ENCODE measurements around the gene COX7A2.
A peak's percentile ranks its signal among the peaks of the same experiment; 100 is the strongest.

COX7A2 gene

DNA sequence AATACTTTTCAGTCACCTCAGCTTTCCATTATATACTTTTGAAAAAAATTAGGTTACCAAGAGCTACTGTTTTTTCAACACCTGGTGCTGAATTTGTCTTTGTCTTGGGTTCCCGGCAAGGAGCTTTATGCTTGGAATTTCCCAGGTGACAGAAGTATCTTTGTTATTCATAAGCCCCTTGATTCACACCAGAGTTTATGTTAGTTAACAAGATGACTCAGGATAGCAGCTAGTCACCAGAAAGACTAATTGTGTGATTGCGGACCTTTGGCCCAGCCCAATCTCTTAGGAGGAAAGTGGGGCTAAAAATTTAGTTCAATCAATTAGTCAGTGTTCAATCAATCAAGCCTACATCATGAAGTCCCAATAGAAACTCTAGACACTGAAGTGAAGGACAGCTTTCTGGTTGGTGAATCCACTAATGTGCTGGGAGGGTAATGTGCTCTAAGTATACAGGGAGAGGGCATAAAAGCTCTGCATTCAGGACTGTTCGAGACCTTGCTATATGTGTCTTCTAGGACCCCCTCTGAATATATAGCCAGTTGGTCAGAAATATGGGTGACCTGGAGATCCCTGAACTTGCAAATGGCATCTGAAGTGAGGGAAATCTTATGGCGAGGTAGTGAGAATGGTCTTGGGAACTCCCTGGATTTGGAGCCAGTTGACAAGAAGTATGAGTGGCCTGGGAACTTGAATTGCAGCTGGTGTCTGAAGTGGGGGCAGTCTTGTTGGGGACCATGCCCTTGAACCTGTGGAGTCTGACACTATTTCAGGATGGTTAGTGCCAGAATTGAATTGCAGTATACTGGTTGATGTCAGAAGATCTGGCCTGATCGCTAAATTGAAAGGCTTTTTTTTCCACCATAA, 24.8 kb upstream of the COX7A2 start:
- DNase-seq = peak; percentile 60

DNA sequence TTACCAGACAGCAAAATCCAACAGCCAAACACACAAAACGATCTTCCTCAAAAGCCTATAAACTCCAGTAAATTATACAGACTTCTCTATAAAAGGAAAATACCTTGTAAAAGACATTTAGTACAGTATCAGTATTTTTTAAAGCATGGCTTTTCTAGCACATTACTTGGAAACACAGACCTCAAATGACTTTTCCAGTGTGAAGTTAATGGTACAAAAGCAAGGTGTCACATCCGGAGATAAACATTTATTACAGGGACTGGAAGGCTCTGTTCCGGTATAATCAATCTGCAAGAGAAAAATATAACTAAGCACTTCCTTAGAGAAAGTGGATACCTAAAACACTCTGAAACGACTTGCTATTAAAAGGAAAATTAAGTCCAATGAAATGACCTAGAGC, 23.9 kb upstream of the COX7A2 start:
- DNase-seq = no peak

DNA sequence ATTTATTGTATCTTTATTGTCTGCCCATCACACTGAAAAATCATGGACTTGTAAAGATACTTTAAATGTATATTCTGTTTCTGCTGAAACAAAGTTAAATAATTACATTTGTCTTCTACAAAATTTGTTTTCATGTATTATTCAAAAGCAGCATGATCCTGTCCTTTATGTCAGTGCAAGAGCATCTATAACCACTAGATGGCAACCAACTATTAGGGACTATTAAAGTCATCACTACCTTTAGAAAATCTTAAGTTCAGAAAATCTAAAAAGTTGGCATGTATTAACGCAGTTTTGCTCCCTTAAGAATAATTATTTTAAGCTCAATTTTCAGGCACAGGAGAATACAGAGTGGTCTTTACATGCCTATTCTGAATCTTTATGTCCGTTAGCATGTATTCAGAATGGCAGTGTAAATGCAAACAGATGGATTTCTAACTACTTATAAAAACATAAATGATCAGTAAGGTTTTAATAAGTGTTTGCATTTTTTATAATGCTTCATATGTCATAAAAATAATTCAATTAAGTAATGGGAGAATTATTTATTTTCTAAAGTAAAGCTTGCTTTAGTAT, 23.2 kb upstream of the COX7A2 start:
- peak; percentile 66 for DNase-seq

DNA sequence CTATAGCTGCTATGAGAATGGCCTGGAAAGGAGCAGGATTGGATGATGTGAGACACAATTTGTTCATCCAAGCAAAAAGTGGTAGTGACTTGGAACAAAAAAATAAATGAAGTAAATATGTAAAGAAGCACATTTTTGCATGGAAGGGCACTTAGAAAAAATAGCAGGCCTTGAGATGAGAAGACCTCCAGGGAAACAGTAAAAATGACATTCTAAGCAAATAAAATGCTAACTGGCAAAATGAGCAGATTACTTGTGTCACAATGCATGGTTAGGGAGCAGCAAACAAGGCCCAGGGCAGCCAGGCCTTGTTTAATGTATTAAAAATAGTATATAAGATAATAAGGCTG, 19.8 kb upstream of the COX7A2 start:
- DNase-seq = no peak

DNA sequence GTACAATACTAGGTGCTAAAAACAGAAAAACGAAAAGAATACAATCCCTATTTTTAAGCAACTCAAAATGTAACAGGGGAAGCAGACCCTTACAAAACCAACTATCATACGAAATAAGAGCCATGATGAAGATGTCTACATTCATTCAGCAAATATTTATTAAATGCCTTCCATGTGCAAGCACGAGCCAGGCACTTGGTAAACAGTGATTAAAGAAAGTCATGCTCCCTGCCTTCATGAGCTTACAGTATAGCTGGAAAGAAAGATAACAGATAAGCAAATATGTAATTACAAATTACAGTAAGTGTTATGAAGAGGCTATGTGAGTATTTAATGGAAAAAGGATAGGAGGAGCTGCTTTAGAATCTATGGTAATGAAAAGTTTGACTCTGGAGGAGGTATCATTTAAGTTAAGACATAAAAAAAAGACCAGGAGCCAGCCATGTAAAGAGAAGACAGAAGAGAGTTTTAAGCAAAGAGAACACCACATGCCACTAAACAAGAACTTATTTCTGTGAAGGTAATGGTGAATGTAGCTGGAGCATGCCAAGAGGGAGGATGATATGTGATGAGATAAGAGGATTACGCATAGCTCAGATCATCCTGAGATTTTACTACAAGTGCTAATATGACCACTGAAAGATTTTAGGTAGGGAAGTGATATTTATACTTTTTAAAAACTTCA, 19.3 kb upstream of the COX7A2 start:
- DNase-seq = no peak

DNA sequence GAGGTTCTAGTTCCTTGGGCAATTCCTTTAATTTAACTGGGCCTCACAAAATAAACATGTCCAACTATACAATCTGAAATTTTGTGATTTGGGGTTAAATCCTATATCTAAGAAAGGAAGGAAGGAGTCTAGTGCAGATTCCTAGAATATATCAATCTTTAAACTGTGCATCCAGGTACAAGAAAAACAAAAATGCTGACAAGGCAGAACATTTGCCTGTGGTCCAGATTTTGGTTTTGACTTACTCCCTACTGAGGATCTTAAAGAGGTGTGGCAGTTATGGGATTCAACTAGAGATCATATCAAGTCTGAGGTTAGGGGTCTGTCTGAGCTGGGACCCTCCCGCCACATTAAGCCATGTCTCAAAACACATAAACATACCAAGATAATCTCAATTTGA, 17.7 kb upstream of the COX7A2 start:
- DNase-seq = no peak

DNA sequence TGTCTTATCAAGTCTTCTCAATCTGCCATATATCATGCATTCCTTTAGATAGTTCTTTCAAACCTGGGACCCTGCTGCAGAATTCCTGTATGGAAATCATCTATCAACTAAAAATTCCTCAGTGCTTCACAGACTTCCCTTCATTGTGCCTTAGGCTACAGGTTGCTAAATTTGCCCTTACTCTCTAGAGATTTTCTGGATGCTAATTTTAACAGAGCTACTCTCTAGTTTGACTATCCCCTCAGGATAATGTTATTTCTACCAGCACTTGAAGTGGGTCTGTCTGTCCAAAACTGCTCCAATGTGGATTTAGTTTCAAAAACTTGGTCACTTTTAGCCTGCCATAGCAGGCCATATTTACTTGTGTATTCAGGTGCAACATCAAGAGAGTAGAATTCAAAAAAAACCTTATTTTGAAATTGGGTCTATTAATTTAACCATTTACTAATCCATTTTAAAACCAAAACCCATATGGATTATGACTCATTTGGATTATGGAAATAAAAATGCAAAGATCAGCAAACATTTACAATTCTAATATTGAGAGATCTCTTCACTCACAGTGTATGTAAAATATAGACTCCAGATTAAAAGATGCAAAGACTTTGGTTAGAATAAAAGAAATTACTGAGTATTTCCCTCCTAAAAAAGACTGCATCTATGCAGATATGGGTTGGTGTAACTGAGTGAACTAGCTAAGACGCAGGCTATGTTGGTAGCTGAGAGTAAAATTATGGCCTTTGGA, 13.9 kb upstream of the COX7A2 start:
- no peak for DNase-seq

DNA sequence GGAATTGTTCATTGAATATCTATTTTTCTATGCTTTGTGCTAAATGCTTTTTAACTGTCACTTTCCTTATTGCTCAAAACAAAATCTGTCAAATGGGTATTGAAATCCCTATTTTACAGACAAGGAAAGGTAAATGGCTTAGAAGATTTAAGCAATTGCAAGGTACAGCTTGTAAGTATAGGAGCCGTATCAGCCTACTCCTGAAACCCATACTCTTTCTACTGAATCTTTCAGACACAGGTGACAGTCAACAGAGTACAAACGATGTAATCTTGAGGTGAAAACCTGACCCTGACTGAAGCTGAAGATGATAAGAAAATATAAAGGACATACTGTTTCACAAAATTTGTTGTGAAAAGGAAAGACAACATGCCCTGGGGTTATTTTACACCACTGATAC, 7.0 kb upstream of the COX7A2 start:
- DNase-seq = no peak

DNA sequence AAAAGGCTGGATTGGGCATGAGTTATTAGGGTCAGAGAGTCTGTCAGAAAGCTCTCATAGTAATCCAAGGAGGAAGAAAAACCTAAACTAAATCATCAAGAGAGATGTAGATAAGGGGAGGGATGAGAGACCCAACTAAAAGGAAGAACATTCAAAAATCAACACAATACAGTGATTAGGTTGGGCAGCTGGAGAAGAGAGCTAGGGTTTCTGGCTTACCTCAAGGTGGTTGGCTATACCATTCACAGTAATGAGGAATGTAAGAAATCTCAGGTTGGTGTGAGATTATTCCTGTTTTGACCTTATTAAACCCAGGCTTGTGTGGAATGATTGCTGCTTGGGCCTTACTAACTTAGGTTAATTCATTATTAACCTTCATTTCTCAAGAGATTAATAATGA, 6.2 kb upstream of the COX7A2 start:
- DNase-seq = no peak

DNA sequence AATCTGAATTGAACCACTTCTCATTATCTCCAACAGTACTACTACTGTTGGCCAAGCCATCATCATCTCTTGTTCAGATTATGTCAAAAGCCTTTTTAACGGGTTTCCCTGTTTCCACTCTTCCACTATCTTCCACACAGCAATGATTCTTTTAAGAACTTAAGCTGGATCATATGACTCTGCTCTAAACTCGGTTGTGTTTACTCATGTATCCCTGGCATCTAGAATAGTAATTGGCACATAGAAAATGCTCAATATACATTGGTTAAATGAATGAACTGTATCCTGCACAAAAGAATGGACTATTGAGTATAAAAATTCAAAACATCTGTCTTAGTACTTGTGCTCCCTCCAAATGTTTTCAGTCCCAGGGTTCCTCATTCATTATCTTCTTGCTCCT, 2.8 kb upstream of the COX7A2 start:
- DNase-seq = no peak

DNA sequence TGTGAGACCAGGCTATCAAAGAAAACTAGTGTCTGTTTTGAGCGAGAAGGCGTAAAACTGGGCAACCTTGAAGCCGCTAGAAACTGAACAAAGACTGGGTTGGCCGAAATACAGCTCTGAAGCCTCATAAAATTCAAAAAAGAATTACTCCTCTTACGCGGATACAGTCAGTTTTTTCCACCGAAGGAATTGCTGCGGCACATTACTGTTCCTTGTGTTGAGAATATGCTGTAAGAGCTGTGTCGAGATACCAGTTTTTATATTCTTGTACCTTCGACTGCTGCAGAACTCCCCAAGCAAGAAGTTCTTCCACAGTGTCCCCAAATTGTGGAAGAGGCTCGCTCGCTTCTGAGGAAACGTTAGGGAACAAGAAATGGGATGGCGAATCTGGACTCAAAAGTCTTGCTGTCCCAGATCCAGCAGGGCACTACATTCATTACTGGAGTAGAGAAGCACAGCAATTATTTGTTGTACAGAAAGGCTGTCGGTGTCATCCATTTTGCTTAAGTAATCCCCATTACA, 523 bp upstream of the COX7A2 start:
- peak; percentile 55 for DNase-seq

DNA sequence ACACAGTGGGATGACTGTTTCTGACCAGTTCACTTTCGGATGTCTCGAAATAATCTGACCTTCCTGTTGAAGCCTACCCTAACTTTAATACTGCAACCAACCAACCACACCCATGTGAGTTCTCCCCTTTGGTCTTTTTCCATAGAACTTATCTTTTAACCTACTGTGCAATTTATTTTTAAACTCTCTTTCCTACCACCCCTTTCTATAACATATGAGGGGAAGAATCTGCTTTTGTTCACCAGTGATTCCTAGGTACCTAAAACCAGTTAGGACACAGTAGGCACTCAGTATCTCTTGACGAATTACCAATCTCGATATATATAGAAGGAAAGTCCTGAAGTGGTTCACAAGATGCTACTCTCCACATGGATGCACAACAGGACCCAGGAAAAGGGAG, 7.0 kb downstream of the COX7A2 start:
- no peak for DNase-seq

DNA sequence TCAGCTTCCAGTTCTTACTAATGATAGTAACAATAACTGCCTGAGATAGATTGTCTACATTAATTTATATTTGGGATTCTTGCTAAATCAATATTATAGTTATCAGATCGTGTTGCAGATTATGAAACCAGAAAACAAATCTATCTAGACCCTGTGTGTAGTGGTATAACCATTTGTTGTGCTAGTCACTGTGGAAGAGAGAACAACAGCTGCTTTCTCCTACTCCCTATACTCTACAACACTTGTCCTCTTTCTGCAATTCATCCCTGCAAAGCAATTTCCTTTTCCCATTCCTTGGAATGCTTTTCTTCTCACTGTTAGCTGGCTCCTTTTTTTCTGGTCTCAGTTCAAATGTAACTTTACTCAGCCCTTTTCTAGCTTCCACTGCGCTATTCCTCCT, 8.3 kb downstream of the COX7A2 start:
- no peak for DNase-seq

DNA sequence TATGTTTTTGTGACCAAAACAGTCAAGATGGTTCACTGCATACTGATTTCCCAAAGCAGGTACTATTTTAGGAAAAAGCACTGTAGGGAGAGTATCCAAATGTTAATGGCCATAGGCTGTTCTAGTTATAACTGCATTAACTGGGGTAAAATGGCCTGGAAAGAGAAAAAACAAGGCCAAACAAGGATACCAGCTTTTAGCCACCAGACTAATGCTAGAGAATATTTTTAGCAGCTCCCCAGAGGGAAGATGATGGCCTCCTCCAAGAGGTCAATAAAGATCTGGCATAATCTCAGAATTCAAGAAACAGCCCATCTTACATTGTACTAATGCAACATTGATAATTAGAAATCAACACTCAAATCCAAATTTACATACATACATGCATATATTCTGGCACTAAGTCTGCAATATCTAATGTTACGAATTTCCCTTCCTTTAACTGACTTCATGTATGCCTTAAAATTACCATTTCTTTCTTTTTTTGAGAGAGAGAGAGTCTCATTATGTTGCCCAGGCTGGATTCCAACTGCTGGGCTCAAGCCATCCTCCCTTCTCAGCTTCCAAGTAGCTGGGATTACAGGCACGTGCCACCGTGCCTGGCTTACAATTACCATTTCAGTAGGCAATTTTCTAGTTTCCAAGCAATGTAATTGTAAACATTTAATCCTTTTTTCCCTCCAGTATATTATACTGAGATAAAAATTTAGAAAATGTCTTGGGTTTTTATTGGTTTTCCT, 9.3 kb downstream of the COX7A2 start:
- no peak for DNase-seq

DNA sequence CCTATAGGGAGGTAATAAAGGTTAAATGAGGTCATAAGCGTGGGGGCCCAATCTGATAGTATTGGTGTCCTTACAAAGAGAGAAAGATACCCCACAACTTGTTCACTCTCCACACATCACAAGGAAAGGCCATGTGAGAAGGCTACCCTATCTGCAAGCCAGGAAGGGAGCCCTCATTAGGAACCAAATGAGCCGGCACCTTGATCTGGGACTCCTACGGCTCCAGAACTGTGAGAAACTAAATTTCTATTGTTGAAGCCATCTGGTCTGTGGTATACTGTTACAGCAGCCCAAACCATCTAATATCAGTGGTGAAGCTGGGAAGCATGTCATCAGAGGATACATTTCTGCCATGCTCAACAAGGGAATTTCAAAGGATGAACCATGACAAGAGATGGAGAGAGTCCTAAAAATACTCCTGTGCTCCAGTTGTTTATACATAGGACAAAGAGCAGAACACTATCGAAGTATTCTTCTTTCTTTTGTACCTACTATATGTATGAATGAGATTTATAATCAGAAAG, 10.4 kb downstream of the COX7A2 start:
- peak; percentile 28 for DNase-seq

DNA sequence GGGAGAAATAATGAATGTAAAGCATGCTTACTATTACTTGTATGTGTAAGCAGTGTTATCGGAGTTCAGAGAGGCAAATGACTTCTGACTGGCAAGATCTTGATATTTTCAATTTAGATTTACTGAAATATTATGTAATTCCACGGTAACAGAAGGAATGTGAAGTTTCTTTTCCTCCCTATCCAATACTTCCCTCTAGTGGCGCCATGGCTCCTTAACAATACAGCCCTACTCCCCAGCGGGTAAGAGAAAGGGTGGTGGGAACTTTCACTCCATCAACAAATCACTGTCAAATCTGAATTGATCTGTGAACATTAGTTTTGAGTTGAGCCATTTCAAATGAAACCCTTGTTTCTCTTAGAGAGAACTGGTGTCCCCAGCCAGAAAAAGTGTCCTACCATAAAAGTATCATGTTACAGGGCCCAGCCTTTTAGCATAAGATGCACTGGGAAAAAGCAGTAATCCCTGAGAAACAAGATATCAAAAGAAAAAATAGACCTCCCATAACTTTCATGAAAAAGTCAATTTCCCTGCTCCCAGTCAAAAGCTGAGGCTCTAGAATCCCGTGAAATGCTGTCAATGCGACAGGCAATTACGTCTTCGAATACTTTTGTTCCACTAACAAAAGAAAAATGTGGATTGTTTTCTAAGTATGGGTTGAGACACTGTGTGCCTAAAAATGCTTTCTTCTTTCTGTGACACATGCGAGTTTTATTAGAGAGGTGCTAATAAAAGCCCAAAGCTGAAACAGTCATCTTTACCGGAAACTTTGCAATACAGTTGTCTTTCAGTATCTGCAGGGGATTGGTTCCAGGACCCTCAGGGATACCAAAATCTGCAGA, 12.9 kb downstream of the COX7A2 start:
- DNase-seq = peak; percentile 56

DNA sequence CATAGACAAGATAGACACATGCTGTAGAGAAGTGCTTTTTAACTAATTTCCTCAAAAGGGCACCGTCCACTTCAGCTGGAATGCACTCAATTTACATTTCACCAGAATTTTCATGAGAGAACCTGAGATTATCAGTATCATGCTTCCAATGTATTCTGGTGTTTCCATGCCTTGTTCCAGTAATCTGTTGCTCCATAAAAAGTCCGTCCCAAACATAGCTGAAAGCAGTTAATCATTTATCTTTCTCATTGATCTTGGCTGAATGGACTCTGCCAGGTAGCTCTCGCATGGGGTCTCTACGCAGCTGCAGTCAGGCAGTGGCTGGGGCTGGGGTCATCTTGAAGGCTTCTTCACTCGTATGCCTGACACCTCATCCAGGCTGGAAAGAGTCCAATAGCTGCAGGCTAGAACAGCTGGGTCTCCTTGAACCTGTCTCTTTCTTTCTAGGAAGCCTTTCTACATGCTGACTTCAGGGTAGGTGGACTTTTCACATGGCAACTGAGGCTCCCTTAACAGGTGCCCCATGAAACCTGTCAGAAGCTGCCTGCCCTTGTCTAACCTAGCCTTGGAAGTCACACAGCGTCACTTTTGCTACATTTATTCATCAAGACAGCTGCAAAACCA, 19.2 kb downstream of the COX7A2 start:
- DNase-seq = no peak

DNA sequence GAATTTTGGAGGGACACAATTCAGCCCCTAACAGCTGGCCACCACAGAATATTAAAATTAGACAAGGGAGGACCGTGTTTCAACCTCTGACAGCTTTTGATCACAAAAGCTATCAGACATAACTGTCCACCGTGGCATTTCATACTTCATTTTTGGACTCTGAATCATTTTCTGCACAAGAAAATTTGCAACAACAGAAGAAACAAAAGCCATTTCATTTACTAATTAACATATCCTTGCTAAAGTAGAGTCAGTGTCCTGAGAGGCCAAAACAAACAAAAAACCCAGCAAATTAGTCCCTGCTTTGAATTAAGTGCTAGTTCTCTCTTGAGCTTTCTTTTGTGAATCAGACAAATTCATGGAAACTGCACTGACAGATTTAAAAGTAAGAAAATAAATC, 20.2 kb downstream of the COX7A2 start:
- DNase-seq = no peak

DNA sequence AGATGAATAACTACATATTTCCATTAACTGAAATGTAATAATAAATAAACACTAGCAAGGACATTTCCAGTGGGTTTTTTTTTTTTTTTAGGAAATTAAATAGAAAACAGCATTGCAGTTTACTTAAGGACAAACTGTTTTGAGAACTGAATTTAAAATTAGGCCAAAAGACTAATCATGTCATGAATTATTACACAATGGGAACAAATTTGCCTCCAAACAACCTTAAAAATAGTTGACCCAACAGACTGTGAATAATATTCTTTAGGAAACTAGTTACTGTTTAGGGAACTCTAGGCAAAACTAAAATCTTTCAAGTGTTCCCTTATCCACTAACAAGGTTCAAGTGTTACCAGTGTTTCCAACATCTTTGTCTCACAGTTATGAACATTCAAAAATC, 21.3 kb downstream of the COX7A2 start:
- no peak for DNase-seq

DNA sequence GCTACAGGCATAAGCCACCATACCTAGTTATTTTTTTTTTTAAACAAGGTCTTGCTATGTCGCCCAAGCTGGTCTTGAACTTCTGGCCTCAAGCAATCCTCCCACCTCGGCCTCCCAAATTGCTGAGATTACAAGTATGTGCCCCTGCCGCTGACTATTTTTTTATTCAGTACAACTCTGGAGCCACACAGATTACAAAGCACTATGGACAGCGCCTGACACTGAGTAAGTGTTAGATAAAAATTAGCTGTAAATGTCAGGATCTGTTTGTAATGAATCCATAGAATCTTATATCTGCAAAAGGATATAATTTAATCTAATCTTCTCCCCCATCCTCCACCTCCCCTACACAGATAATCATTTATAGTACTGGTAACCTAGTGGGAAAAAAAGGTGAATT, 22.5 kb downstream of the COX7A2 start:
- DNase-seq = no peak

DNA sequence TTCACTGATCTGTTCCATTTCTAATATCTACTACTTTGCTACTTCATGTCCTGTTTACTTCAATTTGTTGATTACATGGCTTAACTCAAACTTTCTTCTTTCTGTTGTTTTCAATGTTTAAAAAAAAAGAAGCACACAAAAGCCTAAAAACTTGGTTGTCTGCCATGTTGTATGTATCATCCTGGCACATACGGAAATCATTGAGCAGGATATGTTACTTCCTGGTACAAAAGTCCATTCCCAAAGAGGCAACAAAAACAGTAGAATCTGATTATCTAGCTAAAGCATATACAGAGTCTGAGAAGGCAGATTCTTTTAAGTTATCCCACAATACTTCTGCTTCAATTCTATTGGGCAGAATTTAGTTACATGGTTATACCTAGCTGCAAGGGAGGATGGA, 23.2 kb downstream of the COX7A2 start:
- DNase-seq = no peak
